ENCODE results near the gene CHDH.

- TF ChIP-seq CTCF (conservative IDR thresholded peaks at IDR 0.05; ENCODE audit: low read length) (no peak), EZH2phosphoT487 (IDR thresholded peaks at IDR 0.05; ENCODE audit: borderline replicate concordance, low read depth, low read length) (no peak)
Measured at GRCh38 chr3:53817211-53817610, 29.0 kb downstream of the CHDH start.
